Measurements from ENCODE around the gene EVC.
A peak's percentile ranks its signal among the peaks of the same experiment; 100 is the strongest.
"Not testable (repeated sequence)": the region's sequence is repeated elsewhere in the genome, so short reads cannot be mapped to it uniquely, and the experiment has no call there.

Gene EVC

DNA sequence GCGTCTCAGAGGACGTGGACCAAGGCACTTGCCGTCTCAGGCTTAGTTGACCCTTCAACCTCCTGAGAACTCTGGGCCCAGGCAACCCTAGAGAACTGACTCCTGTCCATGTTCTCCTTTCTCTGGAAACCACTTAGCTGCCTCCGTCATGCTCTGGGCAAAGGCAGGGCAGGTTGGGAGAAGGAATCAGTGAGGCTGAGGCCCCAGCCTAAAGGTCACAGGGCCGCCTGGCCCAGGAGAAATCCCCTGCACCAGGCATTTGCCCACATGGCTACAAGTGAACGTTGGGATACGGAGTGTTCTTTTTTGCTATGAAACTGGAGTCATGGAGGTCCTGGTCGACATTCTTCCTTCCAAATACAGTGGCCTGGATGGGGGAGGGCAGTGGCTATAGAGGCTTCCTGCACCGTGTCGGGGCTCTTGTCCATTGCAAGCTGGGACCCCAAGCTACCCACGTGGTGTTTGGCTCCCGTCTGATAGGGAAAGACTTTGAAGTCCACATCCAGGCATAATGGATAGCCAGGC is 105.9 kb downstream of the EVC start:
- no peak for DNase-seq

DNA sequence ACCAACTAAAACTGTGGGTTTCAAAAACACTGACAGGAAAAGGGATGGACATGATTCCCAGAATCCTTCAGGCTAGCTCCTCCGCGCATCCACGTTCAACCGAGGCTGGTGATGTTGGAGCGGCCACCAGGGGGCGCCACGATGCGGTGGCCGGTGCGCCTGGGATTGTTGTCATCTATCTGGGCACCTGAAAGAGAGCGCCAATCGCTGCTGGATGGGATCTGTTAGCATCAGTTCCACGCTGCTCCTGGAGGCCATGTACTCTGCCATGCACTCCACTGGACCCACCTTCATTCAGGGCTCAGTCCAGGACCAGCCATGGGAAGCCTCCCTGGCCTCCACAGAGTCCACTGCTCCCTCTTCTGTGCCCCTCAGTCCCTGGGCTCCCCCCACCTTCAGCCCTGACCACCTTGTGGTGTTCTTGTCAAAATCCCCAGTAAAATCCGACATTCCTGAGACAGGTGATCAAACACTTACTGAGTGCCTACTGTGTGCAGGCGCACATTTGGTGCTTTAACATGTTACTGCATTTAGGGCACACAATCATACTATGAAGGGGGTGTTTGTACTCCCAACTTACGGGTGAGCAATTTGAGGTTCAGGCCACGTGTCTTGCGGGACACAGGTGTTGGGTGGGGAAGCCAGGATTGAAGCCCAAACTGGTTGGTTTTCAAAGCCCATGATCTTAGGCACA is 110.8 kb downstream of the EVC start:
- peak; percentile 73 for DNase-seq

DNA sequence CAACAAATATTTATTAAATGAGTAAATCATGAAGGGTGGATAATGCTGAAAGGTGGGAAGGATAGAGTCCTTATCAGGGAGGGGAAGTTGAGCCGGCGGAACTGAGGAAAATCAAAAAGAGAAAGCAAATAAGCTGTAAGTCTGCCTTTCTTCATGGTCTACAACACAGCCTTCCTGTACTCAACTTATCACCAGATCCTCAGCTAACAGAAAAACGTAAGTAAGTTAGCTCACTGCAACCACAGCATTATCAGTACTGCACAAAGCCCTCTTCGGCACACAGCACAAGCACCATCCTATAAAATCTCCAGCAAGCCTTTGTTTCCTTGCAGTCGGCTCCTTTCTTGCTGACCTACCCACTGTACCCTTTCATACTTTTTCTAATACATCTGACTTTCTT is 111.6 kb downstream of the EVC start:
- DNase-seq, result no peak

DNA sequence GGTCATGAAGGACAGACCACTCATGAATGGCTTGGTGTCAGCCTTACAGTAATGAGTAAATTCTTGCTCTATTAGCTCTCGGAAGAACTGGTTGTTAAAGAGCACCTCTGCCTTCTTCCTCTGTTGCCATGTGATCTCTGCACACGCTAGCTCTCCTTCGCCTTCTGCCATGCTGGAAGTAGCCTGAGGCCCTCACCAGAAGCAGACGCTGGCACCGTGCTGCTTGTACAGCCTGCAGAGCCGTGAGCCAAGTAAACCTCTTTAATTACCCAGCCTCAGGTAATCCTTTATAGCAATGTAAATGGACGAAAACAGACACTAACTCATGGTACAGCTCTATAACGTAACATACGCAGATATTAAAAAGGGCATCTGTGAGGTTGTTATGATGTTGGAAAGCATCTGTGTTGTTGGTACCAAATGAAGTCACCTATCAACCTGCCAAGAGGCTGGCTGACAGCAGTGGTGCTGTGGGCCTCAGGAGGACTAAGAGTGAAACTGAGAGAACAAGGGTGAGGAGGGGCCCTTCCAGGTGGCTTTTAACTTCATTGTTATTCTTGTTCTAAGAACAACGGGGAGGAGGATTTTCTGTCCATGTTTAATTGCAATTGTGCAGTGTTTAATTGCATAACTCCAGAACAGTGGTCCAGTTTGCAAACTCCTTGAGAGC is 112.7 kb downstream of the EVC start:
- no peak for DNase-seq

DNA sequence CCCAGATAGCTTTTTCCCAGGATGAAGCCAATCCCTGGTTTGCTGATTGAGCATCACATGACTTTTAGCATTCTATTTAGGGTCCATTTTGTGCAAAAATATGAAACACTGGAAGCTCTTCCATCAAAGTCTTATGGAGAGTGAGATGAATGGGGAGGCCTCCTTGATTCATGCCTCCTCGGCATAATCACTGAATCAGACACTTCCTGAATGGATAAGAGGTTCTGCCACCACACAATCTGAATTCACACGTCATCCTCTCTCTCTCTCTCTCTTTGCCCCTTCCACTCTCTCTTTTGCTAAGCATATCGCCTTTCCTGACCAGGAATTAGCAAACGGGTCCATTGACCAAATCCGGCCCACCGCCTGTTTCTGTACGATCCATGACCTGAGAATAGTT is 113.2 kb downstream of the EVC start:
- no peak for DNase-seq

DNA sequence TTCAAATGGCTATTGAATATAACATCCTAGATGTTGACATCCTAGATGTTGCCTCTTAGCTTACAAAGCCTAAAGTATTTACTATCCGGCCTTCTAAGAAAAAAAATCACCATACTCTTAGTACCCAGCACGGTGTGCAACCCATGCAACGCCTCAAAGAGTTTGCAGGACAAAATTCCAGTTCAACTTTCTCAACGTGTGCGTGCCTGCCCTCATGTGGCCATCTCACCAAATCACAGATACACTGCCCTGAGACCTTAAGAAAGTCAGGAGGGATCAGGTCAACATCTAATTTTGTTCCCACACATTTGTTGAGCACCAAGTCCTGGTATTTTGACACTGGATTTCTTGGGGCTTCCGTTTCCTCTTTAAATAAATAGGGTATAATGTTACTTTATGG is 113.6 kb downstream of the EVC start:
- DNase-seq, result no peak

DNA sequence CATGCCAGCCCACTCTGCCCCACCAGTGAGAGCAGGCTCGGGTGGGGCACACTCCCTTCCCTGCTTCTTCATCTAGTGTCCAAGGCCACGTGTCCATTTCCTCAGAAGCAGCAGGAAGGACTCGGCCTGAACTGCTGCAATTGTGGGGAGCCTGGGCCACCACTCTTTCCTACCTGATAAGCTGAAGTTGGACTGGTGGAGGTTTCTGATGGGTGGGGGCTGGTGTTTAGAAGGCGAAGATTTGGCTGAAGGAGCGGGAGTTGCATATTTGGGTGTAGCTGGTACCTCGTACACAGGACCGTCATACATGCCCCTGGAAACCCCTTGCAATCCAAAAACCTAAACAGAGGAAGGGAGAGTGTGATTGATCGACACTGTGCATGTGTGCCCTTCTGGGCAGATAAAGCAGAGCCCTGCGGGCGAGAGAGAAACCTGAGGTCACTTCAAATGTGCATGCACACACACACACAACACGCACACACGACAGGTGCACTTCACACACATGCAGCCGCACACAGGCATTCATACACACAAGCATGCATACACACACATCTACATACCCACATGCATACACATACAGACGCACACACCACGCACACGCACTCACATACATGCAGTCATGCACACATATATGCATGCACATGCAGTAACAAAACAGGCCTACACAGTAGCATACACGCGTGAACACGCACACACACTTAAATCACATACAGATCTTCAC is 114.5 kb downstream of the EVC start:
- DNase-seq, result no peak

DNA sequence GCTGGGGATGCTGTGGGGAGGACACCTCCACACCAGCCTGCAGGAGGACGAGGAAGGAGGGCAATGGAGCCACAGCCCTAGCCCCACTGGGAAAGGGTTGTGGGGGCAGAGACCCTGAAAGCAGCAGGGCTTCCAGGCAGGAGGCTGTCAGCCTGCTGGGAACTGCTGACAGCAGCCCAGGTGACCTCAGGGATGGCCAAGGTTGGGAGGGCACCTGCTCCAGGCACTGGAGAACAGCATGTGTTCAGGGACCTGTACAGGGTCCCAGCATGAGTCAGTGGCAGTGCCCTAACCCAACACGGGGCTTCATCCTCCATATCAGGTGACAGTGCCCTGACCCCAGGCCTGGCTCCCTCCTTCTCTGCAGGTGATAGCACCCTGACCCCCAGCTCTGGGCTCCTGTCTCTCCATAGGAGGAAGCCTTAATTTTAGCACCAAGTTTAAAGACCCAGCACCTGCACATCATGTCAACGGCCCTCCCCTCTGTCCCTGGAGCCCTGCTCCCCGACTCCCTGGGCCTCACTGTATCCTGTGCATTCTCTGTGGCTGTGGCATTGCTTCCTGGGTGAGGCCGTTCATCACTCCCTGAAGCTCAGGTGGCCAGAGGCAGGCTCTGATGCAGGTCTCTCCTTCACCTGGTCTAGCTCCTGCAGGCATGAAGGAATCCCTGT is 115.6 kb downstream of the EVC start:
- no peak for DNase-seq

DNA sequence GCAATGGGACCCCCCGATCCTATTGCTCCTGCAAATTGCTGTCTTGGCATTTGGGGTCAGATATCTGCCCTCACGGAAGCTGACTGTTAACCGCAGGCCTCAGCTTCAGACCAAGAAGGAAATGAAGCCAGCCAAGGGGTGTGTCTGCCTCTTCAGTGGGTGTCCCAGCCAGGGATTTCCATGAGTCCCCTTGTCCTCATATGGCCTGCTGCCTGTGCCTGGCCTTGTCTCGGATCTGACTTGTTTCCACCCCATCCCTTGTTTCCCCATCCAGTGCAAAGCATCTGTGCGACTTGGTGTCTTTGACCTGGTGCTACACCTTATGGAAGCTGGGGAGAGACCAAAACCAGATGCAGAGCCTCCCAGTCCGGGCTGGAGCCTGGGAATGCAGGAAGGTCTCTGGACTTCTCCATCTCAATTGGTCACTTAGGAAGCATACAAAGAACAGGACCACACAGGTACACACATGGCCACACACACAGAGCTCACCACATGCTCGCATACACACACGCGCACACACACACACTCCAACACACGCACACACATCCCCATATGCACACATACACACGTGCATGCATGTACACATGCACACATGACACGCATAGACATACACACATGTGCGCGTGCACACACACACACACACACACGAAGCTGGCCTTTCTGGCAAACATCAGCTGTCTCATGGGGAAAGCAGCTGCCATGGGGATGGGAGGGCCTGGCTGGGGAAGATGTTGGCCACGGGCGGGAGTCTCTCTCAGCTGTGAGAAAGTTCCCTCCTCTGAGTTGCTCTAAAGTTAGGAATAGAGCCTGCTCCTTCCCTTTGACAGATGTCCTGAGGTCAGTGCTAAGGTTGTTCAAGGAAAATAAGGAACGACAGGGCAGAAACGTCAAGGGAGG is 116.4 kb downstream of the EVC start:
- no peak for DNase-seq

DNA sequence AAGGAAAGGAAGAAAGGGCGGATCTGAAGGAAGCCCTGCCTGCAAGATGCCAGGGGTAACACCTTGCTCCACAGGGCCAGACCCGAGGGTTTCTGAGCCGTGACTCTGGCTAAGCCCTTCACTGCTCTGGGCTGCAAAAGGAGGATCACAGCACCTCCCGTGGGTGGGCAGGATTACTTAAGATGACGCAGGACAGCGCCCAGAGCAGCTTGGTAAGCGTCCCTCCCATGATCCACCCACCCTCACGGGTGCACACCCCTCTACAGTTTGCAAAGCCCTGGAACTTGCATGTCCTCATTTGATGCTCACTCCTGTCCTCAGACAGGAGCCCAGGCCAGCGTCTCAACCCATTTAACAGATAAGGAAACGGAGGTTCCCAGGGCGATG is 117.0 kb downstream of the EVC start:
- DNase-seq, result no peak

DNA sequence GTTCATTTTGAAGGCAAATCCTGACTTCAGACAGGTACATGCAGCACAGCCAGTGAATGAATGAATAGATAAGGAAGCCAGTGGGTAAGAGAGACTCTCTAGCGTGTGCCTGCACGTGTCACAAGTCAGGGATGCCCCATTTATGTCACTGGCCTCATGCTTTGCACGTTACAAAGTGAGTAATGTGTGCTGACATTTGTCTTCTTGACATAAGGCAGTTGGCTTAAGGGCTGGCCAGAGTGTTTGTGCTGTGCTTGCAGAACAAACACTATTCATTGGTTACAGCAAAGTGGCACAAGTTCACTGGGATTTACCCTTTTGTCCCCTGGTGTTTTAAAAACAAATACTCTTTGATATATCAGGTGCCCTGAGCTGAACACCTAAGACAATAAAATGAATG is 125.9 kb downstream of the EVC start:
- DNase-seq, result no peak

DNA sequence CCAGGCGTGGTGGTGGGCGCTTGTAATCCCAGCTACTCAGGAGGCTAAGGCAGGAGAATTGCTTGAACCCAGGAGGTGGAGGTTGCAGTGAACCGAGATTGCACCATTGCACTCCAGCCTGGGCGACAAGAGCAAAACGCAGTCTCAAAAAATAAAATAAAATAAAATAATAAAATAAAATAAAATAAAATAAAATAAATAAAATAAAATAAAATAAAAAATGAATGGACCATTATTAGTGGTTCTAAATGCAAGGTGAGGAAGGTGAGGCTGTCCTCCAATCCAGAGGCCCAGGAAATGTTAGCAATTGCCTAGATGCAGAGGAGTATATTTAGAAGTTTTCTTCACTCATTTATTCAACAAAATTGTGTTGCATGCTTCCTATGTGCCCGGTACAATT is 126.5 kb downstream of the EVC start:
- DNase-seq, result not testable (repeated sequence)

DNA sequence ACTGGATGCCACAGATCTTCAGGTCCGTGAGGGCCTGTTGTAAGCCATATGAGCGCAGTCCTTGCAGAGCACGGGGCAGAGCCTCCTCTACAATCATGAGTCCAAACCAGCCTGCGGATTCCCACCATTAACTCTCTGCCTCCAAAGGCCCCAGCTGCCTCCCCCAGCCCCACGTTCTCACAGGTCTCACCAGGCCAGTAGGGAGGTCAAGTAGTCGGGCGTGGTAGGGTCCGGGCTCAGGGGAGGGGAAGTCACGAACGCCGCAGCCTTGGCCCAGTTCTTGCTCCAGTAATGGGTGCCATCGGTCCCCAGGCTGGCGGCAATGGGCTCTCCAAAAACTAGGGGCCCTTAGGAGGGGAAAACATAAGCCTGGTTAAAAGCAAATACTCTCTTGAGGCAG is 128.3 kb downstream of the EVC start:
- DNase-seq, result no peak

DNA sequence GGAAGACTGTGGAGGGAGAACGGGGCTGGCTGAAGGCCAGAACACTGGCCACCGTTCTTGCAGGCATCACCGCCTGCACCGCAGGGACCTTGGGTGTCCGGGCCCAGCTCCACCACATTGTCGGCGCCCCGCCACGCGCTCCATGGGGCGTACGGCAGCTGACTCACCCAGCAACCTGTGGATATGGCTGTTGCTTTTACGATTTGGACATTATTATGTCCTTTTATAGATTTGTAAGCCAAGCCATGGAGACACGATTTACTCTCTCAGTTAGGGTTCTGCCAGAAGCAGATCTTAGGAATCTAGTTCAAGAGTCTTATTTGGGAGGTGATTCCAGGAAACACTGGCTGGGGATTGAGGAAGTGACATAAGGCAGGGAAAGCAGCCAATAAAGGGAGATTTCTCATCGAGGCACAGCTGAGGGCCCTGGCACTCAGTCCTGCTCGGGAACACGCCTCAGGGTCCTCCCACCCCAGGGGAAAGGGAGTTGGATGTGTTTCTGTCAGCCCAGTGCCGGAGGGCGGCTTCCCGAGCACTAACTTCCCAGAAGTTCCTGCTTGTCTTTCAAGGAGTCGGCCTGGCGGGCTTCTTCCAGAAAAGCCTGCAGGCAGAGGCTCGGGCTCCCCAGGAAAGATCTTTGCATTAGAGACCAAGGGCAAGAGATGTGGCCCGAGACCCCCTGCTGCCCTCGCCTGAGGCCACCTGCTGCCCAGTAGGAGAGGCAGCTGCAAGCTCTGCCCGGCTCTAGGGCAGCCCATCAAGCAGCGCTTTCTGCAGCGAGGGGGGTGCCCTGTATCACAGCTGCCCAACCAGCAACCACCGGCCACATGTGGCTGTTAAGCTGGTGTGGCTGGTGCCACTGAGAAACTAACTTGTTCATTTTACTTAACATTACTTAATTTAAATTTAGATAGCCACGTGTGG is 129.0 kb downstream of the EVC start:
- peak; percentile 43 for DNase-seq

DNA sequence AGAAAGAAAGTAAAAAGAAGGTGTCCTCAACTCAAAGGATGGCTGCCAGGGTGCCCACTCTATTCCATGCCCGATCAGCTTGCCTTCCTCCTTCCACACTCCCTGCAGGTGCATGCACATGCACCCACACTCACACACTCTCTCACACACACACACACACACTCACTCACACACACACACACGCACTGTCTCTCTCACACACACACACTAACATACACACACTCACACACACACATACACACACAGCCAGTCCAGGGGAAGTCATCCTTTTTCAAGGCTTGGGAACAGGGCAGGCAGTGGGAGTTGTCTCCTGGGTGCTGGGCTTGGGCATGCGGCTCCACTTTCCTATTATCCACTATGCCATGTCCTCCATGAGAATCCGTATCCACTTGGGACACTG is 131.5 kb downstream of the EVC start:
- no peak for DNase-seq

DNA sequence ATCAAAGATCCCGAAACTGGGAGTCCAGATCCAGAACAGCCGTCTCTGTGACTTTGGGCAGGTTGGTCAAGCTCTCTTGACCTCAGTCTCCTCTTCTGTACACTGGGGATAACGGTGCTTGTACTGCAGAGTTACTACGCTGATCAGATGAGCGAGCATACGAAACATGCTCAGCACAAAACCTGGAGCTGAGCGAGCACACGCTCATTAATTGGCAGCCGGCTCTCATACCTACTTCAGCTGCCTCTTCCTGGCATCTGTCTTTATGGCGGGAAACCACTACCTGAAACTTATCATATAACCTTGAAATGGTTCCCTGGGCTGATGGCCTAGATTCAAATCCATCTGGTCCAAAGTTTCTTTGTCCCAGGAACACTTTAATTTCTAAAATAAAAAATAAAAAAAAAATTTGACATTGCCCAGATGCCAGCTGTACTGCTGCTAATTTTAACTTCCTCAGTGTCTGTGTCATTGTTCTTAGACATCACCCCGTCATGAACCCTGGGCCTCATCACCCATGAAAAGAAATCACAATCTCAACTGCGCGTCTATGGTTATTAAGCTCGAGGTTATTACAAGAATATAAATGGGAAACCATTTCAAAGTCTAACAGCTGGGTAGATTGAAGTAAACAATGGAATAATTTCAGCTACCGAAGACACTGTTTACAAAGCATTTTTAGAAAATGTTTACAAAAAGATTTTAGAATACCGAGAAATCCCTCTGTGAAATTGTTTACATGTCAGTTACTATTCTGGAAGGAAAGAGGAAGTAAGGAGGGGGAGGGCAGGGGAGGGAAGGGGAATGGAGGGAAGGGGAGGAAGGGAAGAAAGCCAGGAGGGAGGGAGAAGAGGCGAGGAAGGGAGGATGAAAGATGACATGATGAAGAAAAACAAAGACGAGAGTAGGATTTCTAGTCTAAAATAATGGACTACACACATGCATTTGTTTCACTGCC is 132.9 kb downstream of the EVC start:
- no peak for DNase-seq

DNA sequence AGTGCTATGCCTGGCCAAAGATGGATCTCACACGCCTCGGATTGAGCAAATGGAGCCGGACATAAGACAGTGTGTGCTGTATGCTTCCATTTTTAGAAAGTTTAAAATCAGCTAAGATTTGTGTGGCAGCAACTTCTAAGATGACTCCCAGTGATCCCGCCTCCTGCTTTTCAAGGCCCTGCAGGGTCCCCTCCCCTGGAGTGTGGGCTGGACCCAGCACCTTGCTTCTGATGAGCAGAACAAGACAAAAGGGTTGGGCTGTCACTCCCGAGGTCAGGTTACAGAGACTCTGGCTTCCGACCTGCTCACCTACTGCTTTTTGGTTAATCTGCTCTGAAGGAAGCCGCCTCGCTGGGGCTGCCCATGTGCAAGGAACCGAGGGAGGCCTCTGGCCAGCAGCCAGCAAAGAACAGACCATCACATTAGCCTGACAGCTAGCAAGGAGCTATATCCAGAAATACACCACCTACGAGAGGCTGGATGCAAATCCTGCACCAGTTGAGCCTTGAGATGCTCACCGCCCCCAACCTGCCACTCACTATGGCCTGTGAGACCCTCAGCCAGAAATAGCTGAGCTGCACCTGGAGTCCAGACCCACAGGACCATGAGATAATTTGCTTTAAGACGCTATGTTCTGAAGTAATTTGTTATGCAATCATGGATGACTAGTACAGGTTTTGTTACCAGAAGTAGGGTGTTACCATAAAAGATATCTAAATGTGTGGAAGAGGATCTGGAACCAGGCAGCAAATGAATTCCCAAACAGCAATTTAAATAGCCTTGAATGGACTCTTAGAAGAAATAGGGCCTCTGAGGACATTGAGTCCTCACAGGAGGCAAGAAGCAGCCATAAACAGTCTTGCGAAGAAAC is 134.3 kb downstream of the EVC start:
- DNase-seq, result peak; percentile 42

DNA sequence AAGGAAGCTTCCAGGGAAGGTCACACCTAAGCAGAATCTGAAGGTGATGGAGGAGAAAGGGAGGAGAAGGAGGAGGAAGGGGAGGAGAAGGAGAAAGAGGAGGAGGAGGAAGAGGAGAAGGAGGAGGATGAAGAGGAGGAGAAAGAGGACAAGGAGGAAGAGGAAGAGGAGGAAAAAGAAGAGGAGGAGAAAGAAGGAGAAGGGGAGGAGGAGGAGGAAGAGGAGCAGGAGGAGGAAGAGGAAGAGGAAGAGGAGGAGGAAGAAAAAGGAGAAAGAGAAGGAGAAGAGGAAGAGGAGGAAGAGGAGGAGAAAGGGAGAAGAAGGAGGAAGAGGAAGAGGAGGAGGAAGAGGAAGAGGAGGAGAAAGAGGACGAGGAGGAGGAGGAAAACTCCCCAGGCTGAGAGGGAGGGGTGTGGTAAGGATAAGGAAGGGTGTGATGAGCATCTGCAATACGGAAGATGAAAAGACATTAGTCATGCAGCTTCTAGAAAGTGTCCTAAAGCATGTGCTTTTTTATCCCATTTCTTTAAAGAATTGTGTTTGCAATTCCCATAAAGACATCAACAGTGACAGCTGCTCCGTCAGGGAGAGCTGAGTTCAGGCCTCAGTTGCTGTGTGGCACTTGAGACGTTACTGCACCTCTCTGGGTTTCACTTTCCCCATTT is 140.8 kb downstream of the EVC start:
- no peak for DNase-seq

All from islet precursor cell (in vitro differentiated cells).